ENCODE results near the gene PPP1R1B. TPM values are rescaled to one million over a fixed set of nuclear protein-coding genes. Genes with fewer than 3 reads are reported as not detected.
A peak's percentile ranks its signal among the peaks of the same experiment; 100 is the strongest.

PPP1R1B gene
- total RNA-seq, 1 donor = not detected

- no peak for DNase-seq (ENCODE audit: low read depth in 2 of 3, low spot score in 2 of 3)
Measured at GRCh38 chr17:39631403-39631802, 4.7 kb downstream of the PPP1R1B start.

GRCh38 chr17:39632153-39632941, 5.6 kb downstream of the PPP1R1B start:
- no peak for DNase-seq (ENCODE audit: low read depth in 2 of 3, low spot score in 2 of 3)

- no peak for DNase-seq (ENCODE audit: low read depth in 2 of 3, low spot score in 2 of 3)
Measured at GRCh38 chr17:39633570-39634183, 6.9 kb downstream of the PPP1R1B start.

- DNase-seq (ENCODE audit: low read depth in 2 of 3, low spot score in 2 of 3) = peak in 2 of 3 donors; percentile 29 to 40
Measured at GRCh38 chr17:39634384-39634871, 7.7 kb downstream of the PPP1R1B start.

- DNase-seq (ENCODE audit: low read depth in 2 of 3, low spot score in 2 of 3) = no peak
Measured at GRCh38 chr17:39635614-39636176, 8.9 kb downstream of the PPP1R1B start.

- no peak for DNase-seq (ENCODE audit: low read depth in 2 of 3, low spot score in 2 of 3)
Measured at GRCh38 chr17:39636587-39636926, 9.8 kb downstream of the PPP1R1B start.

GRCh38 chr17:39636927-39637736, 10.4 kb downstream of the PPP1R1B start, which contains the start of gene STARD3:
Gene STARD3 (plus strand): TSS chr17:39637144. CDS start chr17:39653532, 16,388 bp downstream.
- DNase-seq (ENCODE audit: low read depth in 2 of 3, low spot score in 2 of 3) = peak; percentile 78 to 89 (median 87)

- DNase-seq (ENCODE audit: low read depth in 2 of 3, low spot score in 2 of 3) = no peak
Measured at GRCh38 chr17:39638317-39638716, 11.6 kb downstream of the PPP1R1B start.

- no peak for DNase-seq (ENCODE audit: low read depth in 2 of 3, low spot score in 2 of 3)
Measured at GRCh38 chr17:39639043-39639442, 12.3 kb downstream of the PPP1R1B start.

- no peak for DNase-seq (ENCODE audit: low read depth in 2 of 3, low spot score in 2 of 3)
Measured at GRCh38 chr17:39639566-39640458, 13.1 kb downstream of the PPP1R1B start.

GRCh38 chr17:39640591-39641031, 13.9 kb downstream of the PPP1R1B start:
- DNase-seq (ENCODE audit: low read depth in 2 of 3, low spot score in 2 of 3) = peak in 2 of 3 donors; percentile 42 to 54

GRCh38 chr17:39641097-39641496, 14.3 kb downstream of the PPP1R1B start:
- DNase-seq (ENCODE audit: low read depth in 2 of 3, low spot score in 2 of 3) = no peak

GRCh38 chr17:39641883-39642282, 15.1 kb downstream of the PPP1R1B start:
- DNase-seq (ENCODE audit: low read depth in 2 of 3, low spot score in 2 of 3) = no peak

GRCh38 chr17:39642291-39643074, 15.7 kb downstream of the PPP1R1B start:
- DNase-seq (ENCODE audit: low read depth in 2 of 3, low spot score in 2 of 3) = no peak

- peak in 1 of 3 donors; percentile 28 for DNase-seq (ENCODE audit: low read depth in 2 of 3, low spot score in 2 of 3)
Measured at GRCh38 chr17:39643271-39643670, 16.5 kb downstream of the PPP1R1B start.

- no peak for DNase-seq (ENCODE audit: low read depth in 2 of 3, low spot score in 2 of 3)
Measured at GRCh38 chr17:39647256-39647655, 20.5 kb downstream of the PPP1R1B start.

GRCh38 chr17:39648616-39649366, 22.0 kb downstream of the PPP1R1B start:
- no peak for DNase-seq (ENCODE audit: low read depth in 2 of 3, low spot score in 2 of 3)

- DNase-seq (ENCODE audit: low read depth in 2 of 3, low spot score in 2 of 3) = no peak
Measured at GRCh38 chr17:39650121-39650579, 23.4 kb downstream of the PPP1R1B start.

All from hematopoietic multipotent progenitor cell (in vitro differentiated cells).